Measurements from ENCODE around the gene MCAT.
"Not testable (repeated sequence)": the region's sequence is repeated elsewhere in the genome, so short reads cannot be mapped to it uniquely, and the experiment has no call there.

MCAT gene

GRCh38 chr22:43110927-43111623 lies 32.1 kb downstream of the MCAT start:
- H3K4me3 ChIP-seq (ENCODE audit: low read length) = peak overlapping the region; percentile 60; the same call in 1 of the 2 replicates
- TF ChIP-seq ZNF274 (IDR thresholded peaks at IDR 0.05; ENCODE audit: low read depth, low read length) = no peak

GRCh38 chr22:43110444-43110926 lies 32.7 kb downstream of the MCAT start, which contains the start of gene BIK:
BIK (plus strand) TSS chr22:43110750; CDS start chr22:43124023, 13,273 bp downstream.
- no peak for TF ChIP-seq ZNF274 (IDR thresholded peaks at IDR 0.05; ENCODE audit: low read depth, low read length)
- peak within 1 kb of the TSS; percentile 60; the same call in 1 of the 2 replicates for H3K4me3 ChIP-seq (ENCODE audit: low read length)

- peak overlapping the region; percentile 11; the same call in 1 of the 2 replicates for H3K4me3 ChIP-seq (ENCODE audit: low read length)
- TF ChIP-seq ZNF274 (IDR thresholded peaks at IDR 0.05; ENCODE audit: low read depth, low read length) = no peak
Observed at GRCh38 chr22:43109921-43110443, 33.2 kb downstream of the MCAT start.

GRCh38 chr22:43109511-43109910 lies 33.7 kb downstream of the MCAT start:
- TF ChIP-seq ZNF274 (IDR thresholded peaks at IDR 0.05; ENCODE audit: low read depth, low read length) = no peak
- no peak overlapping the region for H3K4me3 ChIP-seq (ENCODE audit: low read length)

- no peak overlapping the region for H3K4me3 ChIP-seq (ENCODE audit: low read length)
- TF ChIP-seq ZNF274 (IDR thresholded peaks at IDR 0.05; ENCODE audit: low read depth, low read length) = no peak
Observed at GRCh38 chr22:43106302-43106701, 36.9 kb downstream of the MCAT start.

GRCh38 chr22:43104950-43105349 lies 38.2 kb downstream of the MCAT start:
- not testable (repeated sequence) for H3K4me3 ChIP-seq (ENCODE audit: low read length)

- not testable (repeated sequence) for H3K4me3 ChIP-seq (ENCODE audit: low read length)
Observed at GRCh38 chr22:43104056-43104625, 39.1 kb downstream of the MCAT start.

GRCh38 chr22:43101306-43101705 lies 41.9 kb downstream of the MCAT start:
- no peak for TF ChIP-seq ZNF274 (IDR thresholded peaks at IDR 0.05; ENCODE audit: low read depth, low read length)
- no peak overlapping the region for H3K4me3 ChIP-seq (ENCODE audit: low read length)

GRCh38 chr22:43100225-43100624 lies 43.0 kb downstream of the MCAT start:
- H3K4me3 ChIP-seq (ENCODE audit: low read length) = no peak overlapping the region
- TF ChIP-seq ZNF274 (IDR thresholded peaks at IDR 0.05; ENCODE audit: low read depth, low read length) = no peak

- TF ChIP-seq ZNF274 (IDR thresholded peaks at IDR 0.05; ENCODE audit: low read depth, low read length) = no peak
- H3K4me3 ChIP-seq (ENCODE audit: low read length) = no peak overlapping the region
Observed at GRCh38 chr22:43099095-43099494, 44.1 kb downstream of the MCAT start.

GRCh38 chr22:43098356-43098755 lies 44.8 kb downstream of the MCAT start:
- TF ChIP-seq ZNF274 (IDR thresholded peaks at IDR 0.05; ENCODE audit: low read depth, low read length) = no peak
- no peak overlapping the region for H3K4me3 ChIP-seq (ENCODE audit: low read length)

GRCh38 chr22:43096420-43096819 lies 46.8 kb downstream of the MCAT start:
- no peak for TF ChIP-seq ZNF274 (IDR thresholded peaks at IDR 0.05; ENCODE audit: low read depth, low read length)
- no peak overlapping the region for H3K4me3 ChIP-seq (ENCODE audit: low read length)

- no peak for TF ChIP-seq ZNF274 (IDR thresholded peaks at IDR 0.05; ENCODE audit: low read depth, low read length)
- no peak overlapping the region for H3K4me3 ChIP-seq (ENCODE audit: low read length)
Observed at GRCh38 chr22:43094551-43094950, 48.6 kb downstream of the MCAT start.

- H3K4me3 ChIP-seq (ENCODE audit: low read length) = no peak overlapping the region
- no peak for TF ChIP-seq ZNF274 (IDR thresholded peaks at IDR 0.05; ENCODE audit: low read depth, low read length)
Observed at GRCh38 chr22:43094085-43094484, 49.1 kb downstream of the MCAT start.

GRCh38 chr22:43092085-43092484 lies 51.1 kb downstream of the MCAT start:
- no peak for TF ChIP-seq ZNF274 (IDR thresholded peaks at IDR 0.05; ENCODE audit: low read depth, low read length)
- no peak overlapping the region for H3K4me3 ChIP-seq (ENCODE audit: low read length)

All from GM08714 (cell line).